OCI-LY3 (cell line): ENCODE data around the gene TMEM39A.

Experiments
- H2AFZ ChIP-seq: fragments of 200-600, 300-600 bp; shearing (Covaris generic); 2 replicates; pipeline ENCODE4 v1.6.0; 2014; ENCODE audit warnings: antibody characterized with exemption, low read depth, low read length
- H3K27ac ChIP-seq: fragments of 200-600, 300-600 bp; sonication (generic); 2 replicates; pipeline ENCODE4 v1.5.1; 2014; ENCODE audit warnings: mild to moderate bottlenecking, low read length, moderate library complexity, mixed read lengths
- H3K27me3 ChIP-seq: fragments of 200-600, 300-600 bp; sonication (generic); 2 replicates; pipeline ENCODE4 v1.6.1; 2014; ENCODE audit warnings: low read depth, low read length, mixed read lengths
- H3K36me3 ChIP-seq: fragments of 200-600, 300-600 bp; sonication (generic); replicated peaks from 2 replicates; pipeline ENCODE3; 2014; ENCODE audit warnings: low read depth, low read length, mixed read lengths
- H3K4me1 ChIP-seq: fragments of 300-600, 200-600 bp; sonication (generic); 2 replicates; pipeline ENCODE4 v1.6.1; 2014; ENCODE audit warnings: low read length, mixed read lengths
- H3K4me2 ChIP-seq: fragments of 200-600, 300-600 bp; sonication (generic); 2 replicates; pipeline ENCODE4 v1.6.1; 2014; ENCODE audit warnings: low read length, mixed read lengths
- H3K4me3 ChIP-seq: fragments of 300-600, 200-600 bp; sonication (generic); 2 replicates; pipeline ENCODE4 v1.5.1; 2014; ENCODE audit warnings: antibody characterized with exemption, mild to moderate bottlenecking, low read length, moderate library complexity
- H3K79me2 ChIP-seq: fragments of 300-600, 200-600 bp; shearing (Covaris generic); 2 replicates; pipeline ENCODE4 v1.6.1; 2014; ENCODE audit warnings: mild to moderate bottlenecking, low read length, mixed read lengths
- H3K9ac ChIP-seq: fragments of 300-600, 200-600 bp; shearing (Covaris generic); 2 replicates; pipeline ENCODE4 v1.6.0; 2014; ENCODE audit warnings: mild to moderate bottlenecking, low read length, moderate library complexity
- H3K9me3 ChIP-seq: fragments of 200-600, 300-600 bp; shearing (Covaris generic); 2 replicates; pipeline ENCODE4 v1.6.1; 2014; ENCODE audit warnings: low read length, mixed read lengths; ENCODE audit not compliant: insufficient read depth
- H4K20me1 ChIP-seq: fragments of 200-600, 300-600 bp; sonication (generic); 2 replicates; pipeline ENCODE4 v1.6.1; 2016; ENCODE audit warnings: low read length, mixed read lengths; ENCODE audit not compliant: insufficient read depth
- CTCF ChIP-seq: fragments of 200-600, 300-600 bp; sonication (generic); IDR thresholded peaks from 2 replicates; pipeline ENCODE4 v1.5.1; 2014; ENCODE audit warnings: antibody characterized with exemption, low read length, low read depth
- EZH2phosphoT487 ChIP-seq: fragments of 200-600 bp; shearing (Covaris generic); IDR thresholded peaks from 2 replicates; pipeline ENCODE4 v1.6.1; 2018; ENCODE audit warnings: antibody characterized with exemption, mixed run types, low read depth

TMEM39A gene

GRCh38 chr3:119395923-119396358 lies 67.5 kb downstream of the TMEM39A start:
- TF ChIP-seq EZH2phosphoT487 (no peak), CTCF (no peak)
- peak overlapping the region; percentile 42 for H3K27ac ChIP-seq
- no peaks in the 10 kb centered on the region for H3K27me3 ChIP-seq
- H3K9me3 ChIP-seq: no peaks in the 10 kb centered on the region
- H3K4me2 ChIP-seq: peak overlapping the region; percentile 42
- H3K4me1 ChIP-seq: peaks cover 29% of the 10 kb centered on the region
- H3K4me3 ChIP-seq: peak overlapping the region; percentile 29; the same call in 1 of the 2 replicates
- H4K20me1 ChIP-seq: no peaks in the 10 kb centered on the region
- no peaks in the 10 kb centered on the region for H3K79me2 ChIP-seq
- no peak overlapping the region for H2AFZ ChIP-seq
- H3K9ac ChIP-seq: no peak overlapping the region; the same call in 1 of the 2 replicates
- peaks cover 32% of the 10 kb centered on the region for H3K36me3 ChIP-seq

- no peak for TF ChIP-seq EZH2phosphoT487
- peak; percentile 27 for TF ChIP-seq CTCF
- H3K4me3 ChIP-seq: no peak overlapping the region
- H3K9me3 ChIP-seq: no peaks in the 10 kb centered on the region
- no peak overlapping the region for H2AFZ ChIP-seq
- H3K36me3 ChIP-seq: peaks cover 19% of the 10 kb centered on the region
- no peaks in the 10 kb centered on the region for H3K27me3 ChIP-seq
- no peaks in the 10 kb centered on the region for H3K4me1 ChIP-seq
- no peak overlapping the region for H3K27ac ChIP-seq
- no peak overlapping the region for H3K9ac ChIP-seq
- H4K20me1 ChIP-seq: no peaks in the 10 kb centered on the region
- no peaks in the 10 kb centered on the region for H3K79me2 ChIP-seq
- no peak overlapping the region for H3K4me2 ChIP-seq
Observed at GRCh38 chr3:119388577-119388976, 74.8 kb downstream of the TMEM39A start.

GRCh38 chr3:119382134-119382533 lies 81.3 kb downstream of the TMEM39A start:
- Histone ChIP-seq H4K20me1 (no peaks in the 10 kb centered on the region), H3K36me3 (peaks cover 7% of the 10 kb centered on the region), H3K9ac (no peak overlapping the region), H3K4me1 (no peaks in the 10 kb centered on the region), H3K27me3 (no peaks in the 10 kb centered on the region), H3K4me2 (no peak overlapping the region), H3K9me3 (no peaks in the 10 kb centered on the region), H3K4me3 (no peak overlapping the region), H2AFZ (no peak overlapping the region), H3K79me2 (no peaks in the 10 kb centered on the region), H3K27ac (no peak overlapping the region)
- TF ChIP-seq CTCF: no peak
- TF ChIP-seq EZH2phosphoT487: no peak

GRCh38 chr3:119380697-119381096 lies 82.7 kb downstream of the TMEM39A start:
- no peak overlapping the region for H3K4me3 ChIP-seq
- TF ChIP-seq CTCF (no peak), EZH2phosphoT487 (no peak)
- no peaks in the 10 kb centered on the region for H4K20me1 ChIP-seq

More at GRCh38 chr3:119380697-119381096, 82.7 kb downstream of the TMEM39A start:
- Histone ChIP-seq H3K9ac (no peak overlapping the region), H3K27me3 (no peaks in the 10 kb centered on the region), H3K4me1 (no peaks in the 10 kb centered on the region), H3K36me3 (peaks cover 7% of the 10 kb centered on the region), H3K27ac (no peak overlapping the region), H2AFZ (no peak overlapping the region), H3K79me2 (no peaks in the 10 kb centered on the region), H3K9me3 (no peaks in the 10 kb centered on the region), H3K4me2 (no peak overlapping the region)
